Measurements from ENCODE around the gene PTPRU. TPM values are rescaled to one million over a fixed set of nuclear protein-coding genes. Genes with fewer than 3 reads are reported as not detected.
A peak's percentile ranks its signal among the peaks of the same experiment; 100 is the strongest.

The PTPRU gene
- total RNA-seq (under 1 TPM in 3 of 5 donors, not detected in 2; 0.13 to 0.82 (median 0.33) TPM), total RNA-seq (0 to 0.61 (median 0.17) reads per million in 29 experiments)
- 0.24 TPM for total RNA-seq (2013)

DNA sequence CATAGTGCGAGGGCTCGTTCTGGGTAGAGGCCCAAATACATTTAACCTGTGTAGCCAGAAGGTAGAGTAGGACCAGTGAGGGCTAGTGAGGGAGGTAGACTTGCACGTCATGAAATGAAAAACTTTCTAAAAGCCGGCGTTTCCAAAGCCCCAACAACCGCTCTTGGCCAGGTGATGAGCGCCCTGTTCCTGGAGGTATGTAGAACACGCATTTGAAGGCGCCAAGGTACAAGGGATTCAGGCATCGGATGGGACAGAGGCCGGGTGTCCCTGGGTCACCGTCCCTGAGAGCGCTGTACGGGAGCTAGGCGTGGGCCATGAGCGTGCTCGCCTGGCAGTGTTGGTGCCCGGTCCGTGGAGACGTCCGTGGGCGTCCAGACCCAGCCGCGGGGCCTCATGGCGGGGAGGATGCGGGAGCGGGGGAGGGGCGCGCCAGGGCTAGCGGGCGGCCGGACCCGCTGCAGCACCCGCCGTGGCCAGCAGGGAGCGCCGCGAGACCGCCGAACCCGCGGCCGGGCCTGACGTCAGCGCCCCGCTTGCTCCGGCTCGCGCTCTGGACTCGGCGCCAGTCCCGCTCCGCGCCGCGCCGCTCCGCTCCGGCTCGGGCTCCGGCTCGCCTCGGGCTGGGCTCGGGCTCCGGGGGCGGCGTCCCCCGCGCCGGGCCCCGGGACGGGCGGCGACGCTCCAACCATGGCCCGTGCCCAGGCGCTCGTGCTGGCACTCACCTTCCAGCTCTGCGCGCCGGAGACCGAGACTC is at the start of gene PTPRU:
PTPRU (plus strand) TSS at position 568 of the 757 bp plus-strand sequence; CDS start at position 691, 123 bp downstream.
- Mint-ChIP-seq H3K4me1 (peaks cover 21 to 29% (median 28%) of the 10 kb centered on the region in 3 donors), H3K36me3 (no peaks in the 10 kb centered on the region), H3K27ac (peak within 1 kb of the TSS in 1 of 2 donors; percentile 20), H3K4me3 (peak within 1 kb of the TSS; percentile 56 to 91 (median 85)), H3K27me3 (peaks cover 46 to 52% of the 10 kb centered on the region in 2 donors), H3K9me3 (no peaks in the 10 kb centered on the region)
- Histone ChIP-seq H3K4me1 (ENCODE audit: control insufficient read depth in 1 of 2, extremely low read depth in 1 of 2, insufficient read depth in 2 of 2, low read length in 2 of 2) (peaks cover 6 to 24% of the 10 kb centered on the region in 2 experiments), H3K27ac (ENCODE audit: low read length) (no peak within 1 kb of the TSS), H3K36me3 (ENCODE audit: control insufficient read depth in 2 of 2, extremely low read depth in 1 of 2, insufficient read depth in 1 of 2, low read length in 1 of 2) (no peaks in the 10 kb centered on the region), H3K4me3 (ENCODE audit: control insufficient read depth in 1 of 2, extremely low read depth in 1 of 2, low read length in 1 of 2) (peak within 1 kb of the TSS; percentile 30 to 77), H3K9me3 (no peaks in the 10 kb centered on the region), H3K27me3 (replicated peaks in 1 of 2; ENCODE audit: control insufficient read depth in 2 of 2, extremely low read depth in 1 of 2, insufficient read depth in 2 of 2, low read length in 1 of 2) (peaks cover 5 to 51% of the 10 kb centered on the region in 2 experiments)
- ChIA-PET CTCF (interaction anchor here (1.1 kb wide), 2 partner anchors 1144 kb away, joined by 3 to 4 read pairs; no protein-coding TSS in a partner anchor), POLR2A (no interaction called here)
- peak; percentile 25 to 87 (median 68) for DNase-seq
- 6% methylated on average over 81 of the region's 82 CpGs for WGBS (ENCODE audit: insufficient coverage)
- peak; percentile 86 to 92 (median 88) for ATAC-seq (replicated peaks in 1 of 4)

- Mint-ChIP-seq H3K36me3 (no peaks in the 10 kb centered on the region), H3K9me3 (no peaks in the 10 kb centered on the region), H3K4me1 (peaks cover 7 to 15% (median 9%) of the 10 kb centered on the region in 3 donors), H3K27ac (peak overlapping the region in 1 of 2 donors; percentile 52), H3K27me3 (no peaks in the 10 kb centered on the region), H3K4me3 (no peak overlapping the region)
- Histone ChIP-seq H3K4me1 (ENCODE audit: control insufficient read depth in 1 of 2, extremely low read depth in 1 of 2, insufficient read depth in 2 of 2, low read length in 2 of 2) (peaks cover 0 to 8% of the 10 kb centered on the region in 2 experiments), H3K4me3 (ENCODE audit: control insufficient read depth in 1 of 2, extremely low read depth in 1 of 2, low read length in 1 of 2) (no peak overlapping the region), H3K9me3 (no peaks in the 10 kb centered on the region), H3K27me3 (replicated peaks in 1 of 2; ENCODE audit: control insufficient read depth in 2 of 2, extremely low read depth in 1 of 2, insufficient read depth in 2 of 2, low read length in 1 of 2) (no peaks in the 10 kb centered on the region), H3K27ac (ENCODE audit: low read length) (no peak overlapping the region), H3K36me3 (ENCODE audit: control insufficient read depth in 2 of 2, extremely low read depth in 1 of 2, insufficient read depth in 1 of 2, low read length in 1 of 2) (no peaks in the 10 kb centered on the region)
- 88% methylated on average over 1 of the region's 1 CpG for WGBS (ENCODE audit: insufficient coverage)
- CTCF ChIA-PET: no interaction called here
- POLR2A ChIA-PET: no interaction called here
- DNase-seq (no peak), ATAC-seq (replicated peaks in 1 of 4) (no peak)
Observed at GRCh38 chr1:29186707-29187106, 49.6 kb upstream of the PTPRU start.

DNA sequence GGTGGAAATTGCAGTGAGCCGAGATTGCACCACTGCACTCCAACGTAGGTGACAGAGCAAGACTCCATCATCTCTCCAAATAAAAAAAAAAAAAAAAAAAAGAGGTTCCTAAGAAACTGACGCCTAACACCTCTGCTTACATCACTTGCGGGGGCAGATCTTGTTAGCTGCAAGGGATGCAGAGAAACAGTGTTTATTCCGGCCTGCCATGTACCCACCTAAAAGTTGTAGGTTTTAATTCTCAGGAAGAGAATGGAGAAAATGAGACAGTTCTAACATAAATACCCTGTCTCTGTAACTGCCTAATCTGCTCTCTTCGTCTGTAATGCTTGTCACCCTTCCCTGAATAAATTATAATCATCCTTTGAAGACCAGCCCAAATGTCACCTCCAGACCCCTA is 45.6 kb upstream of the PTPRU start:
- H3K27ac Mint-ChIP-seq: no peak overlapping the region
- POLR2A ChIA-PET: interaction anchor here in 1 of 2 donors (0.7 kb wide), 1 partner anchor 149 kb away, joined by 10 read pairs; no protein-coding TSS in a partner anchor
- Histone ChIP-seq H3K4me1 (ENCODE audit: control insufficient read depth in 1 of 2, extremely low read depth in 1 of 2, insufficient read depth in 2 of 2, low read length in 2 of 2) (no peaks in the 10 kb centered on the region), H3K36me3 (ENCODE audit: control insufficient read depth in 2 of 2, extremely low read depth in 1 of 2, insufficient read depth in 1 of 2, low read length in 1 of 2) (peaks cover 6 to 8% of the 10 kb centered on the region in 2 donors), H3K27me3 (replicated peaks in 1 of 2; ENCODE audit: control insufficient read depth in 2 of 2, extremely low read depth in 1 of 2, insufficient read depth in 2 of 2, low read length in 1 of 2) (no peaks in the 10 kb centered on the region), H3K9me3 (no peaks in the 10 kb centered on the region), H3K4me3 (ENCODE audit: control insufficient read depth in 1 of 2, extremely low read depth in 1 of 2, low read length in 1 of 2) (no peak overlapping the region), H3K27ac (ENCODE audit: low read length) (no peak overlapping the region)
- no peak for ATAC-seq (replicated peaks in 1 of 4)
- H3K4me1 Mint-ChIP-seq: no peaks in the 10 kb centered on the region
- H3K27me3 Mint-ChIP-seq: no peaks in the 10 kb centered on the region
- CTCF ChIA-PET: no interaction called here
- H3K4me3 Mint-ChIP-seq: no peak overlapping the region
- DNase-seq: no peak
- H3K9me3 Mint-ChIP-seq: no peaks in the 10 kb centered on the region
- peaks cover 20% of the 10 kb centered on the region for H3K36me3 Mint-ChIP-seq
- WGBS (ENCODE audit: insufficient coverage): 78% methylated on average over 1 of the region's 6 CpGs

GRCh38 chr1:29193879-29194455 is 42.4 kb upstream of the PTPRU start:
- H3K27ac Mint-ChIP-seq: no peak overlapping the region
- peaks cover 22% of the 10 kb centered on the region for H3K36me3 Mint-ChIP-seq
- Histone ChIP-seq H3K9me3 (no peaks in the 10 kb centered on the region), H3K4me1 (ENCODE audit: control insufficient read depth in 1 of 2, extremely low read depth in 1 of 2, insufficient read depth in 2 of 2, low read length in 2 of 2) (no peaks in the 10 kb centered on the region), H3K36me3 (ENCODE audit: control insufficient read depth in 2 of 2, extremely low read depth in 1 of 2, insufficient read depth in 1 of 2, low read length in 1 of 2) (peaks cover 8 to 11% of the 10 kb centered on the region in 2 donors), H3K27me3 (replicated peaks in 1 of 2; ENCODE audit: control insufficient read depth in 2 of 2, extremely low read depth in 1 of 2, insufficient read depth in 2 of 2, low read length in 1 of 2) (no peaks in the 10 kb centered on the region), H3K4me3 (ENCODE audit: control insufficient read depth in 1 of 2, extremely low read depth in 1 of 2, low read length in 1 of 2) (no peak overlapping the region), H3K27ac (ENCODE audit: low read length) (no peak overlapping the region)
- ChIA-PET POLR2A (interaction anchor here in 1 of 2 donors (0.5 to 0.6 kb wide), 2 partner anchors 291 to 523 kb away, joined by 3 to 5 read pairs; no protein-coding TSS in a partner anchor), CTCF (no interaction called here)
- ATAC-seq (replicated peaks in 1 of 4) (no peak), DNase-seq (no peak)
- no peaks in the 10 kb centered on the region for H3K9me3 Mint-ChIP-seq
- 93% methylated on average over 7 of the region's 8 CpGs for WGBS (ENCODE audit: insufficient coverage)
- no peaks in the 10 kb centered on the region for H3K4me1 Mint-ChIP-seq
- H3K4me3 Mint-ChIP-seq: no peak overlapping the region
- H3K27me3 Mint-ChIP-seq: no peaks in the 10 kb centered on the region

DNA sequence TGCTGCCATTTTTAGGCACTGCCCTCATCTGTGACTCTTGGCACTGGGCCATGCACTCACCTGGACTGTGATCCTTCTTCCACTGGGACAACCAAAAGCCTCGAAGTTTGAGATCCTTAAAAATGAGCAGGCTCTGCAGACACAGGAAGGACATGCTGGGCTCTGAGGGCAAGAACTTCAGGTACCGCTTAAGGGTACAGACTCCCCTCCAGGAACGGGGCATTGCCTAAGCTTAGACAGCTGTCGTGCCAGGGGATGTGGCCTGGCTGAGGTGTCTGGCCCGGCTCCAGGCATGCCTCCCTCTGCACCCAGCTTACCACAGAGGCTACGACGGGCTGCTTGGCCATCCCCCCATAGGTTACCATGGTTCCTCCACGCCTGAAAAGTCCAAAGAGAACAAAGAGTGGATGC is 40.4 kb upstream of the PTPRU start:
- 45% methylated on average over 4 of the region's 8 CpGs for WGBS (ENCODE audit: insufficient coverage)
- no peak for ATAC-seq (replicated peaks in 1 of 4)
- no peaks in the 10 kb centered on the region for H3K9me3 ChIP-seq
- Mint-ChIP-seq H3K9me3 (no peaks in the 10 kb centered on the region), H3K4me1 (no peaks in the 10 kb centered on the region), H3K27ac (no peak overlapping the region), H3K4me3 (no peak overlapping the region), H3K36me3 (peaks cover 28% of the 10 kb centered on the region), H3K27me3 (no peaks in the 10 kb centered on the region)
- H3K27ac ChIP-seq (ENCODE audit: low read length): no peak overlapping the region
- ChIA-PET POLR2A (no interaction called here), CTCF (interaction anchor here in 1 of 2 donors (1.2 kb wide), 1 partner anchor 14 kb away, joined by 3 read pairs; the partner anchor contains the start of gene SRSF4)
- no peak for DNase-seq
- no peaks in the 10 kb centered on the region for H3K4me1 ChIP-seq (ENCODE audit: control insufficient read depth in 1 of 2, extremely low read depth in 1 of 2, insufficient read depth in 2 of 2, low read length in 2 of 2)
- H3K4me3 ChIP-seq (ENCODE audit: control insufficient read depth in 1 of 2, extremely low read depth in 1 of 2, low read length in 1 of 2): no peak overlapping the region
- H3K36me3 ChIP-seq (ENCODE audit: control insufficient read depth in 2 of 2, extremely low read depth in 1 of 2, insufficient read depth in 1 of 2, low read length in 1 of 2): peaks cover 20 to 21% of the 10 kb centered on the region in 2 donors
- H3K27me3 ChIP-seq (replicated peaks in 1 of 2; ENCODE audit: control insufficient read depth in 2 of 2, extremely low read depth in 1 of 2, insufficient read depth in 2 of 2, low read length in 1 of 2): no peaks in the 10 kb centered on the region

DNA sequence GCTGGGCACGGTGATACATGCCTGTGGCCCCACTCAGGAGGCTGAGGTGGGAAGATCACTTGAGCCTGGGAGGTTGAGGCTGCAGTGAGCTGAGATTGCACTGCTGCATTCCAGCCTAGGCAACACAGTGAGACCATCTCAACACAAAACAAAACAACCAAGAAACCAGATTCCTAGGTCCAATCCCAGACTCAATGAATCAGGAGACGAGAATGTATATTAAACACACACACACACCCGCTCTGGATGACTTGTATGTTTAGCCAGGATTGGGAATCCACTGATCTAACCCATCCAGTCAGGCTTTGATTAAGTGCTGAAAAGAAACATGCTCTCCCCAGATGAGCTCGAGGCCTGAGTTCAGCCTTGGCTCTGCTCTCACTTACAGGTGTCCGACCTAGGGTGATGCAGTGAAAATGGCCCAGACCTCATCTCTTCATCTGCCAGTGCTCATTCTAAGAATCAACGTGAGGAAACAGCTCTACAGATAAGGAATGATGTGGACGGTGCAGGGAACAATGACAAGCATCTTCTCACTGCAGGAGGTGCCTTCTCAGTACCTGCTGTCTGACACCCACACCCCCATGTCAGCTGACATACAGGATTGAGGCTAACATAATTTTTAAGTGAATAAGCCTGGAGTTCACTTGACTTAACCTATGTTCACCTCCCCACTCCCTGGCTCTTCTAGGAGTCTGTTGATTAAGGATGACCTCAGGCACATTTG is 39.3 kb upstream of the PTPRU start:
- Mint-ChIP-seq H3K4me3 (no peak overlapping the region), H3K27ac (no peak overlapping the region), H3K27me3 (no peaks in the 10 kb centered on the region), H3K4me1 (no peaks in the 10 kb centered on the region), H3K36me3 (peaks cover 34% of the 10 kb centered on the region), H3K9me3 (no peaks in the 10 kb centered on the region)
- Histone ChIP-seq H3K4me3 (ENCODE audit: control insufficient read depth in 1 of 2, extremely low read depth in 1 of 2, low read length in 1 of 2) (no peak overlapping the region), H3K9me3 (no peaks in the 10 kb centered on the region), H3K4me1 (ENCODE audit: control insufficient read depth in 1 of 2, extremely low read depth in 1 of 2, insufficient read depth in 2 of 2, low read length in 2 of 2) (no peaks in the 10 kb centered on the region), H3K27ac (ENCODE audit: low read length) (no peak overlapping the region), H3K27me3 (replicated peaks in 1 of 2; ENCODE audit: control insufficient read depth in 2 of 2, extremely low read depth in 1 of 2, insufficient read depth in 2 of 2, low read length in 1 of 2) (no peaks in the 10 kb centered on the region), H3K36me3 (ENCODE audit: control insufficient read depth in 2 of 2, extremely low read depth in 1 of 2, insufficient read depth in 1 of 2, low read length in 1 of 2) (peaks cover 24 to 27% of the 10 kb centered on the region in 2 donors)
- ChIA-PET CTCF (interaction anchor here in 1 of 2 donors (0.7 to 1.4 kb wide), 6 partner anchors 11 to 412 kb away, joined by 3 to 8 read pairs (median 4); partner anchors contain the start of gene SRSF4), POLR2A (interaction anchor here in 1 of 2 donors (0.5 to 0.6 kb wide), 2 partner anchors 11 to 117 kb away, joined by 5 to 7 read pairs; no protein-coding TSS in a partner anchor)
- ATAC-seq (replicated peaks in 1 of 4) (peak in 1 of 4 experiments; percentile 16), DNase-seq (no peak)
- WGBS (ENCODE audit: insufficient coverage): 100% methylated on average over 3 of the region's 7 CpGs

Measured in T-cell (primary cell).